Measurements from ENCODE around the gene ZC3H12C. TPM values are rescaled to one million over a fixed set of nuclear protein-coding genes. Genes with fewer than 3 reads are reported as not detected.

ZC3H12C gene
- total and polyA plus RNA-seq, 2 of the 13 experiments (the other 11 are each of a cell fraction or from before 2014, with no cell fraction given) = 2.4 to 5.7 TPM

- Histone ChIP-seq H2AFZ (ENCODE audit: low read length) (no peak overlapping the region), H4K20me1 (ENCODE audit: insufficient read depth, low read length) (no peaks in the 10 kb centered on the region), H3K27me3 (ENCODE audit: control insufficient read depth in 1 of 2, insufficient read depth in 2 of 2, low read length in 2 of 2) (no peaks in the 10 kb centered on the region), H3K79me2 (ENCODE audit: insufficient read depth, low read length) (no peaks in the 10 kb centered on the region), H3K9me3 (ENCODE audit: low read length) (peaks cover 12% of the 10 kb centered on the region), H3K36me3 (replicated peaks in 1 of 2; ENCODE audit: control insufficient read depth in 1 of 2, insufficient read depth in 2 of 2, low read length in 2 of 2) (no peaks in the 10 kb centered on the region), H3K9ac (ENCODE audit: insufficient read depth, low read depth, low read length) (no peak overlapping the region), H3K27ac (ENCODE audit: extremely low read length, insufficient read depth, low read length) (no peak overlapping the region), H3K4me3 (replicated peaks in 1 of 3; ENCODE audit: insufficient read depth in 1 of 3, low read depth in 2 of 3, low read length in 3 of 3) (no peak overlapping the region), H3K4me2 (ENCODE audit: low read depth, low read length) (no peak overlapping the region), H3K4me1 (ENCODE audit: insufficient read depth, low read length) (no peaks in the 10 kb centered on the region)
- 25% methylated on average over 9 of the region's 11 CpGs for WGBS (ENCODE audit: low lambda C conversion rate)
- CTCF ChIA-PET (ENCODE audit: low intra/inter-chr PET ratio, low total read pairs) = no interaction called here
- POLR2A ChIA-PET = no interaction called here
- no peak for ATAC-seq
- DNase-seq (ENCODE audit: low spot score) = no peak
- FAIRE-seq = no peak
- BruUV-seq (replicated peaks) = no TSS peak
- intact Hi-C loops (cut with micrococcal nuclease; ENCODE audit: unreplicated experiment) (no loop called here), in situ Hi-C loops (cut with HindIII; ENCODE audit: extremely low pct_ligation_motif_present, low pct_unique_long_range_greater_than_20kb) (no loop called here)
- no peak for TF ChIP-seq RFX5 (IDR thresholded peaks at IDR 0.05; ENCODE audit: low read depth, low read length)
- TF ChIP-seq PITX1 (CRISPR knock-in tag; IDR thresholded peaks at IDR 0.05) = no peak
- no peak for TF ChIP-seq MED1 (CRISPR knock-in tag; IDR thresholded peaks at IDR 0.05)
- TF ChIP-seq, protein P1, sequence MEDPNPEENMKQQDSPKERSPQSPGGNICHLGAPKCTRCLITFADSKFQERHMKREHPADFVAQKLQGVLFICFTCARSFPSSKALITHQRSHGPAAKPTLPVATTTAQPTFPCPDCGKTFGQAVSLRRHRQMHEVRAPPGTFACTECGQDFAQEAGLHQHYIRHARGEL (CRISPR knock-in tag; IDR thresholded peaks at IDR 0.05) = no peak
- TF ChIP-seq SRSF9 (IDR thresholded peaks at IDR 0.05; ENCODE audit: borderline replicate concordance, insufficient read depth, low read depth, low read length, poor library complexity, severe bottlenecking) = no peak
Observed at GRCh38 chr11:110053848-110054414, 39.3 kb upstream of the ZC3H12C start.

GRCh38 chr11:110056956-110057355, 36.2 kb upstream of the ZC3H12C start:
- POLR2A ChIA-PET = no interaction called here

More at GRCh38 chr11:110056956-110057355, 36.2 kb upstream of the ZC3H12C start:
- no peak for ATAC-seq
- Histone ChIP-seq H3K9me3 (ENCODE audit: low read length) (peaks cover 12% of the 10 kb centered on the region), H3K4me3 (replicated peaks in 1 of 3; ENCODE audit: insufficient read depth in 1 of 3, low read depth in 2 of 3, low read length in 3 of 3) (no peak overlapping the region), H3K4me2 (ENCODE audit: low read depth, low read length) (no peak overlapping the region), H3K27ac (ENCODE audit: extremely low read length, insufficient read depth, low read length) (no peak overlapping the region), H2AFZ (ENCODE audit: low read length) (no peak overlapping the region), H3K79me2 (ENCODE audit: insufficient read depth, low read length) (no peaks in the 10 kb centered on the region), H3K4me1 (ENCODE audit: insufficient read depth, low read length) (no peaks in the 10 kb centered on the region), H4K20me1 (ENCODE audit: insufficient read depth, low read length) (no peaks in the 10 kb centered on the region), H3K9ac (ENCODE audit: insufficient read depth, low read depth, low read length) (no peak overlapping the region), H3K36me3 (replicated peaks in 1 of 2; ENCODE audit: control insufficient read depth in 1 of 2, insufficient read depth in 2 of 2, low read length in 2 of 2) (no peaks in the 10 kb centered on the region), H3K27me3 (ENCODE audit: control insufficient read depth in 1 of 2, insufficient read depth in 2 of 2, low read length in 2 of 2) (no peaks in the 10 kb centered on the region)
- TF ChIP-seq ZNF674 (CRISPR knock-in tag; IDR thresholded peaks at IDR 0.05; ENCODE audit: low read depth) (no peak), DNMT3B (CRISPR knock-in tag; conservative IDR thresholded peaks at IDR 0.05) (no peak), ZNF367 (CRISPR knock-in tag; IDR thresholded peaks at IDR 0.05; ENCODE audit: borderline replicate concordance) (no peak), THAP8 (CRISPR knock-in tag; IDR thresholded peaks at IDR 0.05; ENCODE audit: borderline replicate concordance) (no peak), NAIF1 (CRISPR knock-in tag; IDR thresholded peaks at IDR 0.05; ENCODE audit: borderline replicate concordance) (no peak)
- TF ChIP-seq, protein P2, sequence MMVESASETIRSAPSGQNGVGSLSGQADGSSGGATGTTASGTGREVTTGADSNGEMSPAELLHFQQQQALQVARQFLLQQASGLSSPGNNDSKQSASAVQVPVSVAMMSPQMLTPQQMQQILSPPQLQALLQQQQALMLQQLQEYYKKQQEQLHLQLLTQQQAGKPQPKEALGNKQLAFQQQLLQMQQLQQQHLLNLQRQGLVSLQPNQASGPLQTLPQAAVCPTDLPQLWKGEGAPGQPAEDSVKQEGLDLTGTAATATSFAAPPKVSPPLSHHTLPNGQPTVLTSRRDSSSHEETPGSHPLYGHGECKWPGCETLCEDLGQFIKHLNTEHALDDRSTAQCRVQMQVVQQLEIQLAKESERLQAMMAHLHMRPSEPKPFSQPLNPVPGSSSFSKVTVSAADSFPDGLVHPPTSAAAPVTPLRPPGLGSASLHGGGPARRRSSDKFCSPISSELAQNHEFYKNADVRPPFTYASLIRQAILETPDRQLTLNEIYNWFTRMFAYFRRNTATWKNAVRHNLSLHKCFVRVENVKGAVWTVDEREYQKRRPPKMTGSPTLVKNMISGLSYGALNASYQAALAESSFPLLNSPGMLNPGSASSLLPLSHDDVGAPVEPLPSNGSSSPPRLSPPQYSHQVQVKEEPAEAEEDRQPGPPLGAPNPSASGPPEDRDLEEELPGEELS (CRISPR knock-in tag; IDR thresholded peaks at IDR 0.05) = no peak
- TF ChIP-seq, protein P3, sequence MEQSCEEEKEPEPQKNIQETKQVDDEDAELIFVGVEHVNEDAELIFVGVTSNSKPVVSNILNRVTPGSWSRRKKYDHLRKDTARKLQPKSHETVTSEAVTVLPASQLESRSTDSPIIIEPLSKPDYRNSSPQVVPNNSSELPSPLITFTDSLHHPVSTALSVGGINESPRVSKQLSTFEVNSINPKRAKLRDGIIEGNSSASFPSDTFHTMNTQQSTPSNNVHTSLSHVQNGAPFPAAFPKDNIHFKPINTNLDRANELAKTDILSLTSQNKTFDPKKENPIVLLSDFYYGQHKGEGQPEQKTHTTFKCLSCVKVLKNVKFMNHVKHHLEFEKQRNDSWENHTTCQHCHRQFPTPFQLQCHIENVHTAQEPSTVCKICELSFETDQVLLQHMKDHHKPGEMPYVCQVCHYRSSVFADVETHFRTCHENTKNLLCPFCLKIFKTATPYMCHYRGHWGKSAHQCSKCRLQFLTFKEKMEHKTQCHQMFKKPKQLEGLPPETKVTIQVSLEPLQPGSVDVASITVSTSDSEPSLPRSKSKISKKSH (CRISPR knock-in tag; IDR thresholded peaks at IDR 0.05; ENCODE audit: borderline replicate concordance) = no peak
- DNase-seq (ENCODE audit: low spot score) = no peak
- 0% methylated on average over 2 of the region's 2 CpGs for WGBS (ENCODE audit: low lambda C conversion rate)
- intact Hi-C loops (cut with micrococcal nuclease; ENCODE audit: unreplicated experiment) (no loop called here), in situ Hi-C loops (cut with HindIII; ENCODE audit: extremely low pct_ligation_motif_present, low pct_unique_long_range_greater_than_20kb) (no loop called here)
- no TSS peak for BruUV-seq (replicated peaks)
- CTCF ChIA-PET (ENCODE audit: low intra/inter-chr PET ratio, low total read pairs) = no interaction called here
- no peak for FAIRE-seq
